ENCODE measurements around the gene HAUS8.
"Not testable (repeated sequence)": the region's sequence is repeated elsewhere in the genome, so short reads cannot be mapped to it uniquely, and the experiment has no call there.

HAUS8 gene

GRCh38 chr19:17101686-17102628 is 26.7 kb upstream of the HAUS8 start:
- no peak for DNase-seq (ENCODE audit: low spot score)

DNA sequence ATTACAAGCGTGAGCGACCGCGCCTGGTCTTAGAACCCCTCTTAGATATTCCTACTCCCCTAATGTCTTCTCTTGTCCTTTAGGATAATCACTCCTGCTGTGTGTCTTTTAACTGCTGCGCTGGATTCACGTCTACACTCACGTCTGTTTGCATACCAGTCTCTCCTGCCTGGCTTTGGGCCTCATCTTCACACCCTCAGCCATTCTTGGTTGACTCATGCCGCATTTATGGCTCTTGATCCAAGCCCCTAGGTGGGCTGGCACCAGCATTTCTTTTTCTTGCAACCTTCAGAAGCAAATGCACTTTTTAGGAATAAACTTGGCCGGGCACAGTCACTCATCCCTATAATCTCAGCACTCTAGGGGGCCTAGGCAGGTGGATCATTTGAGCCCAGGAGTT is 23.1 kb upstream of the HAUS8 start:
- DNase-seq (ENCODE audit: low spot score): no peak

- DNase-seq (ENCODE audit: low spot score): peak; percentile 10
These were observed 22.4 kb upstream of the HAUS8 start for GRCh38 chr19:17097593-17098126.

GRCh38 chr19:17095141-17095919 is 20.1 kb upstream of the HAUS8 start:
- DNase-seq (ENCODE audit: low spot score): no peak

DNA sequence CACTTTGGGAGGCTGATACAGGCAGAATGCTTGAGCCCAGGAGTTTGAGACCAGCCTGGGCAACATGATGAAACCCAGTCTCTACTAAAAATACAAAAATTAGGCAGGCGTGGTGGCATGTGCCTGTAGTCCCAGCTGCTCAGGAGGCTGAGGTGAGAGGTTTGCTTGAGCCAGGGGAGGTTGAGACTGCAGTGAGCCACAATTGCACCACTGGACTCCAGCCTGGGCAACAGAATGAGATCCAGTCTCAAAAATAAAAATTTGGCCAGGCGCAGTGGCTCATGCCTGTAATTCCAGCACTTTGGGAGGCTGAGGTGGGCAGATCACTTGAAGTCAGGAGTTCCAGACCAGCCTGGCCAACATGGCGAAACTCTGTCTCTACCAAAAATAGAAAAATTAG is 19.4 kb upstream of the HAUS8 start:
- not testable (repeated sequence) for DNase-seq (ENCODE audit: low spot score)

DNA sequence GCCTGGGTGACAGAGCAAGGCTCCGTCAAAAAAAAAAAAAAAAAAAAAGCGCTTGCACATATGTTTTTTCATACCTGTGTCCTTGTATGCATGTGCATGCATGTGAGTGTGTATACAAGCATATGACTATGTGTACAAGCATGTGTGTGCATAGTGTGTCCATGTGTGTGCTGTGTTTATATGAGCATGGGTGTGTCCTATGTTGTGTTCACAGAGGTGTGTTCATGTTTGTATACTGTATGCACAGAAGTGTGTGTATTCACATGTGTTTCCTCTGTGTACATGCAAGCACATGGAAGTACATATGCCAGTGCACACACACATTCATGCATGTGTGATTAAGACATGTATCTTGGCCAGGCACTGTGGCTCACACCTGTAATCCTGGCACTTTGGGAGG is 17.4 kb upstream of the HAUS8 start:
- DNase-seq (ENCODE audit: low spot score): no peak

- no peak for DNase-seq (ENCODE audit: low spot score)
These were observed 16.6 kb upstream of the HAUS8 start for GRCh38 chr19:17091758-17092333.

DNA sequence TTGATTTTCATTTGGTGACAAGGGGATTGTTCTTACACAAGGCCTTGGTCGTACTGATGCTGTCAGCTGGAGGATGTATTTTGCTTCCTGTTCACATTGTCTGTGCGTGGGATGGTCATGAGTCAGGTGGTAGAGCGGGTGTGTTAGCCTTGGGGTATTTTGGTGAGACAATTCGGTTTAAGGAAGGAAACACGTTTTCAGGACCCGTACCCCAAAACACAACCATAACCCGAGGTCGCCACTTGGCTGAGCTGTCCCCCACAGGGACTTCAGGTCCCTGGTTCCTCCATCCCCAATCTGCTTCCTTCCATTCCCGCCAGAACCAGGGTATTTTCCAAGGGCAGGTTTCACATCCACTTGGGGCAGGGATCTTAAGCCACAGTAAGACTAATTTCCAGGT is 15.3 kb upstream of the HAUS8 start:
- DNase-seq (ENCODE audit: low spot score): no peak

DNA sequence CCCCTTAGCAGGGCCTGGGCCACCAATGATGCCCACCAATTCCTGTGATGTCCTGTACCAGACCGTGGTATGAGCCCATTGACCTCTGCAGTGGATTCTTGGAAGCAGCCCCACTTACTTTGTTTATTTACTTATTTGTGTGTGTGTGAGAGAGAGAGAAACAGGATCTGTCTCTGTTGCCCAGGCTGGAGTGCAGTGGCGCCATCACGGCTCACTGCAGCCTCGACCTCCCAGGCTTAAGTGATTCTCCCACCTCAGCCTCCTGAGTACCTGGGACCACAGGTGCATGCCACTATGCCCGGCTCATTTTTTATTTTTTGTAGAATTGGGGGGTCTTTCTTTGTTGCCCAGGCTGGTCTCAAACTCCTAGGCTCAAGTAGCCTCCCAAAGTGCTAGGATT is 13.3 kb upstream of the HAUS8 start:
- DNase-seq (ENCODE audit: low spot score): no peak

DNA sequence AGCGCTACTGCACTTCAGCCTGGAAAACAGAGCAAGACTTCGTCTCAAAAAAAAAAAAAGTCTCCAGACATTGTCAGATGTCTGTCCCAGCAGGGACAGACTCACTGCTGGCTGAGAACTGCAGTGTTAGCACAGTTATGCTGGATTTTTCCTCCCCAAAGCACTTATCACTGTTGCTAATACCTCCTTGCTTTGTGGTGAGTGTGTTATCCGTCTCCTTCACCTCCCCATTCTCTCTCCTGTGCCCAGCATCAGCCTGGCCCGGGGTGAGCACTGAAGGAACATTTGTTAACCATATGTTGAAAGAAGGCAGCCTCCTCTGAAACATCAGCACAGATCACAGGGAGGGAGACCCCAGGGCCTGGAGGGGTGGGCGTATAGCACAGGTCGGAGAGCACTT is 11.6 kb upstream of the HAUS8 start:
- DNase-seq (ENCODE audit: low spot score): no peak

GRCh38 chr19:17086120-17086519 is 10.9 kb upstream of the HAUS8 start:
- DNase-seq (ENCODE audit: low spot score): no peak

DNA sequence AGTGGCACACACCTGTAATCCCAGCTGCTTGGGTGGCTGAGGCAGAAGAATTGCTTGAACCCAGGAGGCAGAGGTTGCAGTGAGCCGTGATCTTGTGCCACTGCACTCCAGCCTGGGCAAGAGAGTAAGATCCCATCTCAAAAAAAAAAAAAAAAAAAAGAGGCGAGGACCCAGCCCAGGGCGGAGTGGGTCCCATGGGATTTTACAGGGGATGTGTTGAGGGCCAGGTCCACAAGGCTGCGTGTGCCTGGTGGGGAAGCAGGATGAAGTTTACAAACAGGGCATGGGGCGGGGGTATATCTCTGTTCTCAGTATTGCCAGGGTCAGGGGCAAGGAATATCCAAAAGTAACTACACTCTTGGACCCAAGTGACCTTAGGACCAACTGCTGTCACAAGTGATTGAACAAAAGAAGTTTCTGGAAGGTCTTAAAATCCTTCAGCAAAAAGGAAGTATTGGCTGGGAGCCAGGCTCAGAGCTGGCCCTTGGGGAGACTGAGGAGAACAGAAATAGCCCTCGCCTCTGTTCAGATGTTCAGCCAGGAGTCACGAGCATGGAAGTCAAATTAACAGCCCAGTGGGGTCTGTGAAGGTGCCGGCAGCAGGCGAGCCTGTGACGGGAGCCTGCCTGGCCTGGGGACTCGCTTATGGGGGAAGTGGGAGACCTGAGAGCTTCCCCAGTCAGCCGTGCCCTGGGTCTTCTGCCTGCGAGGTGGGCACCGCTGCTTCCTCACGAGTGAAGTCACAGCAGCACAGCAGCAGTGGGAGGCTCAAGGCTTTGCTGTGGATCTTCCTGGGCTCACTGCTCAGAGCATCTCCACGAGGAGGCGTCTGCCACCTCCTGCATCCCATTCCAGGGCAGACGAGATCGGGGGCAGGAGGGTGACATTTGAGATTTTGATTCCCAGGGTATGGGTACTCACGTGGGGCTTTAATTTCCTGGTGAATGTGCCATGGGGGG is 6.7 kb upstream of the HAUS8 start:
- no peak for DNase-seq (ENCODE audit: low spot score)

DNA sequence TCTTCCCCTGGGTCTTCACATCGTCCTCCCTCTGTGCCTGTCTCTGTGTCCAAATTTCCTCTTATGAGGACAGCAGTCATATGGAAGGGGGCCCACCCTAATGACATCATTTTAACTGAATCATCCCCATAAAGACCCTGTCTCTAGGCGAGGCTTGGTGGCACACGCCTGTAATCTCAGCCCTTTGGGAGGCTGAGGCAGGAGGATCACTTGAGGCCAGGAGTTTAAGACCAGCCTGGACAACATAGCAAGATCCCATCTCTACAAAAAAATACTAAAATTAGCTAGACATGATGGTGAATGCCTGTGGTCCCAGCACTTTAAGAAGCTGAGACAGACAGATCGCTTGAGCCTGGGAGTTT is 5.2 kb upstream of the HAUS8 start:
- no peak for DNase-seq (ENCODE audit: low spot score)

GRCh38 chr19:17079710-17080439 is 4.6 kb upstream of the HAUS8 start:
- no peak for DNase-seq (ENCODE audit: low spot score)

DNA sequence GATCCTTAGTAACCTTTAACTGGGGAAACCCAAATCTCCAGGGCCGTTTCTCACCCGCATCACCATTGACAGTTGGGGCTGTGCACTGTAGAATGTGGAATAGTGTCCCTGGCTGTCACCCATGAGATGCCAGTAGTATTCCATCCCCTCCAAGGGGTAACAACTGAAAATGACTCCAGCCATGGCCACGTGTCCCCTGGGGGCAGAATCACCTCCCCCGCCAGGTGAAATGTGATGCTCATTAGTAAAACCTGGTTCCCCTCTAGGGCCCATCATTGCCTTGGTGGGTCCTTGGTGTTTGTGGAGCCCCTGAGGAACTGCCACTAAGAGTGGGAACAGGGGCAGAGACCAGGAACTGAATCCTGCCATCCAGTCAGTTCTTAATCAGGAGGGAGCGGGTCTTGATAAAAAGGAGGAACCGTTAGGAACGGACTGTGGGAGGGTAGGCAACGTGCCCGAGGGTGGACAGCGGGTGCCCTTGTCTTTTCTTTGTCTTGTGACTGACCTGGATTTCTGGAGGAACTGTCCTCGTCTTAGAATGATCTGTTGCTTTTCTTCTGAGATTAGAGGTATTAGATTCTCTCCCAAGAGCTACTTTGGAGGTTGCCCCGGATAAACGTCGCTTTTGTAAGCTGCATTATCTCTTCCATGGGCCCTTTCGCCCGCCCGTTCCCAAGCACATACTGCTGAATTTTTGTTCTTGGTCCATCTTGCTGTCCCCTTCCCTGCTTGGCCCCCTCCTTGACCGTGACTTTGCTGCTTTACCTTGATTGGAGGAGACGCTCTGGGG is 3.9 kb upstream of the HAUS8 start:
- DNase-seq (ENCODE audit: low spot score): no peak

GRCh38 chr19:17078036-17078919 is 3.0 kb upstream of the HAUS8 start:
- no peak for DNase-seq (ENCODE audit: low spot score)

- DNase-seq (ENCODE audit: low spot score): no peak
These were observed 2.3 kb upstream of the HAUS8 start for GRCh38 chr19:17077447-17078028.

DNA sequence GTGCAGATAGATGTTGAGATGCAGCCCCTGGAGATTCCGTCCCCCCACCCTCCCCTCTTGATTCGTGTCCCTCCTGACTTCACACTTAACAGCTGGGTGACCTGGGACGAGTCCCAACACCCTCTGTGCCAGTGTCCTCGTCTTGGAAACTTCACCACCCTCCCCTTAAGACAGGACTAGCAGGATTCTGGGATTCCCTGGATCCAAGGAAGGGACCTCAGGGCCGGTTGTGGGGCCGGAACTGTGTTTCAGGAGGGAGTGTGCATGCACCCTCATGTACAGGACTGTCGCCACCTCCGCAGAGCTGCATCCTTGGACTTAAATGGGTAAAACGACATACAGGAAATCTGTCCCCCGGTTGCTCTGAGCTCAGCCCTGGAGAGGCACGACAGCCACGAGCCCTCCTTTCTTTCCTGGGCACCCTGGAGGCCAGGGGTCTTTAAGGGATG is 1.3 kb upstream of the HAUS8 start:
- DNase-seq (ENCODE audit: low spot score): no peak
